GM19467 (cell line): ENCODE measurements around the gene ACTN1.

Experiments
- ATAC-seq: cut with Tn5 transposase; IDR thresholded peaks from one replicate; pipeline ENCODE4 v1.9.1; 2021; ENCODE audit warnings: mild to moderate bottlenecking, moderate library complexity; ENCODE audit not compliant: unreplicated experiment

ACTN1 gene

DNA sequence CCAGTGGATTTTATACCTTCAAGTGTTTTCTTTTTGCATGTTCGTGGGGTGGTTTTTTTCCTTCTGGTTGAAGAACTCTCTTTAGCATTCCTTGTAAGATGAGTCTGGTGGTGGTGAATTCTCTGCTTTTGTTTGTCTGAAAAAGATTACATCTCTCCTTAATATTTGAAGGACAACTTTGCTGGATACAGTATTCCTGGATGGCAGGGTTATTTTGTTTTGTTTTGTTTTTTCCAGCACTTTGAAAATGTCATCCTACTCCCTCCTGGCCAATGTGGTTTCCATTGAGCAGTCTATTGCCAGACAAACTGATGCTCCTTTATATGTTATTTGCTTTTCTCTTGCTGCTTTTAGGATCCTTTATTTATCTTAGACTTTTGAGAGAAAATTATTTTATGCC, 143.0 kb downstream of the ACTN1 start:
- ATAC-seq: no peak

DNA sequence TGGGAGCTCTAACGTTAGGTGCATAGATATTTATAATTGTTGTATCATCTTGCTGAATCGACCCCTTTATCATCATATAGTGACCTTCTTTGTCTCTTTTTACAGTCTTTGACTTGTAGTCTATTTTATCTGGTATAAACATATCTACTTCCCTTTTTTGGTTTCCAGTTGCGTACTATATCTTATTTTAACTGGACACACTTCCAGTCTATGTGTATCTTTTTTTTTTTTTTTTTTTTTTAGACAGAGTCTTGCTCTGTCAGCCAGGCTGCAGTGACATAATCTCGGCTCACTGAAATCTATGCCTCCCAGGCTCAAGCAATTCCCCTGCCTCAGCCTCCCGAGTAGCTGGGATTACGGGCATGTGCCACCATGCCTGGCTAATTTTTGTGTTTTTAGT, 144.3 kb downstream of the ACTN1 start:
- ATAC-seq: no peak

DNA sequence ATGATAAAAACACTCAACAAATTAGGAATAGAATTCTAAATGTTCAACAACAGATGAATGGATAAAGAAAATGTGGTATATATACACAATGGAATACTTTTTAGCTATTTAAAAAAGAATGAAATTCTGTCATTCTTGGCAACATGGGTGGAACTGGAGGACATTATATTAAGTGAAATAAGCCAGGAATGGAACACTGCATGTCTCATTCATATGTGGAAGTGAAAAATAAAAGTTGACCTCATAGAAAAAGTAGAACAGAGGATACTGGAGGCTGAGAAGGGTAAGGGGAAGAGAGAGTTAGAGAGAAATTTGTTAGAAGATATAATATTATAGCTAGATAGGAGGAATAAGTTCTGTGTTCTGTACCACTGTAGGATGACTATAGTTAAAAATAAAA, 150.4 kb downstream of the ACTN1 start:
- ATAC-seq: no peak

DNA sequence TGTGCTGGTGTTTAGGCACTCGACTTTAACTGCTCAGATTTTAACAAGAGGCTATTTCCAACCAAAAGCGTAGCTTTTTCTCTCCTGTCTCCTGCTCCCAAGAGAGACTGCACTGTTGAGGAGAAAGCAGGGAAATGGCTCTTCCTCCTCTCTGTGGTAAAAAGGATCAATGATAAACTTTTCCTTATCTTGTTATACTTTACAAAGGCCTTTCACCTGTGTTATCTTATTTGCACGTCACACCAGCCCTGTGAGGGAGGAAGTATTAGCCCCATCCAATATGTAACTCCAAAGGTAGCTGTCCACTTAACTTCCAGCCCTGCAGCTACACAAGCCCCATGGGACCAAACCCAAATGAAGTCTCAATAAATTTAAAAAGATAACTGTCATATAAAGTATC, 153.4 kb downstream of the ACTN1 start:
- no peak for ATAC-seq

DNA sequence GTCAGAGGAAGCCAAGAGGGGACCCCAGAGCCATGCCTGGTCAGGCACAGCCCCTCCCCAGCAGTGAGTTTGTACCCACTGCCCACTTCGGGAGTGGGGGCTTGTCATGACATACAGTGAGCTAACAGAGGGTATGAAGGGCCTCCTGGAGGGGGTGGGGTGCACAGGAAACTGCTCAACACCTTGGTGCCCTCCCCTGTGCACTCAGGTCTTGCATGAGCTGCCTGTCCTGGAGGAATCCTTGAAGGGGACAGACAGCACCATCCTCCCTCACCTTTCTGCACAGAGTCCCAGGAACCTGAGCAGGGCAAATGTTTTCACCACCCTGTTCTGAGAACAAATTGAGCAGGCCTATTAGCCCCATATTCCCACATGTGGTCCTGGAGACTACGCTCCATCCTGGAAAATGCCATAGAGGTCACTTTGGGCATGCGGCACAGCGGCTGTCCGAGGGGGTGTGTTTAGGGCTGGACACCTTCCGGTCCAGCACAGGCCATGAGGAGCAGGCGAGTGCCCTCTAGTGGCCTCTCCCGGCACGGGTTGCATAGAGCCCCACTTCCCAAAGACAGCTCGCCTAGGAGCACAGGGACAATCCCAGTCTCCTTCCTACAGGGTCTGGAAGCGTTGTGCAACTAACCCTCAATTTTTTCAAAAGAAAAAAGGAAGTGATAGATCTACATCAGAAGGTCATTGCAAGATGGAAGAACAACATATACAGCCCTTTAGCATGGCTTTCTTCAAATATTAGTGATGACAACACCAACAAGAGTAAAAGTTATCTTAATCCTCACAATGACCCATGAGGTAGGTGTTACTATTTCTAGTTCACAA, 154.4 kb downstream of the ACTN1 start:
- ATAC-seq: no peak

DNA sequence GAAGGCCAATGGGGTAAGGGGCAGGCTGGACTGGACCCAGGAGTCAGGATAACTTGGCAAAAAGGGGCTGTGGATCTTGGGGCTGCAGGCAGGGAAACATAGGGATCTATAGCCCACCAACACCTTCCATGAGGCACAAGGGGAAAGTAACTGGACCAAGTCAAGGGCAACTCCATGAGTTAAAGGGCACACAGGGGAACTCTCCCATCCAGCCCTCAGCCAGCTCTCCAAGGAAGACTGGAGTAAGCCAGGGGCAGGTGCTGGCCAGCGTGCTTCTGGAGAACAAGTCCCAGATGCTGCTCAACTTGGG, 154.9 kb downstream of the ACTN1 start:
- no peak for ATAC-seq
